Measurements from ENCODE around the gene RAE1. TPM values are rescaled to one million over a fixed set of nuclear protein-coding genes. Genes with fewer than 3 reads are reported as not detected.

RAE1 gene
- total RNA-seq, 4 donors from 2014 or later: 15.8 to 35.8 (median 20.6) TPM

DNA sequence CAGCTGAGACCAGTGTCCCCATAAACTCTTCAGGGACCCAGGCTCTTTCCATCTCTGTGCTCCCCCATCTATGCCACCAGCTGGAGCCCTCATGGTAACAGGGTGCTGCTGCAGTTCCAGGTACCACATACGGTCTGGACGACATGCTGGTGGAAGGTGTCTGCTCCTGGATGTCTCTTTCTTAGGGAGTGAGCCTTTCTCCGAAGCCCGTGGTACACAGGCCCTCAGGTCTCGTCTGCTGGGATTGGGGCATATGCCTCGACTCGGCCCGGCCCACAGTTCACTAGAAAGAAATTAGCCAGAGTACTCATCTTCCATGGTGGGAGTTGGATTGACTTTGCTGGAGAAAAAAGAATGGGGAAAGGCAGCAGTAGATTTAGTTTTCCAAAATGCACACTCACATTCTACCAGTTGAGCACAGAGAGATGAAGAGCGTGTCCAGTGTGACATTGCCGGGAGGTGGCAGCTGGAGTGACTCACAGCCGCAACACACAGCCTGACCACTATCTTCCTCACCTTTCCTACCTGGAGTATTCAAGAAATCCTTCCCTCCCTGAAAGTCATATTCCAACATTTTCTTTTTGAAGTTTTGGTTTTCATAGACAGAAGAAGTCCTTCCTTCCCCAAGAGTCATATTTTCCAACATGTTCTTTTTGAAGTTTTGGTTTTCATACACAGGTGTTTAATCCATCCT, 40.1 kb upstream of the RAE1 start:
- Histone ChIP-seq H3K36me3 (no peaks in the 10 kb centered on the region), H3K27ac (no peak overlapping the region), H3K27me3 (peaks cover 0 to 3% (median 0%) of the 10 kb centered on the region in 3 donors), H3K4me3 (no peak overlapping the region), H3K9me3 (no peaks in the 10 kb centered on the region), H3K4me1 (no peaks in the 10 kb centered on the region)
- TF ChIP-seq POLR2A (IDR thresholded peaks at IDR 0.05): no peak
- TF ChIP-seq CTCF (IDR thresholded peaks at IDR 0.05 in 4 of 5, conservative IDR thresholded peaks at IDR 0.05 in 1 of 5): no peak
- ATAC-seq (no peak), DNase-seq (no peak)
- intact Hi-C loops (cut with DNase I; ENCODE audit: low total_unique reads): no loop called here
- in situ Hi-C loops (cut with MboI; ENCODE audit: low sequenced_read_pairs in 4 of 4): no loop called here

DNA sequence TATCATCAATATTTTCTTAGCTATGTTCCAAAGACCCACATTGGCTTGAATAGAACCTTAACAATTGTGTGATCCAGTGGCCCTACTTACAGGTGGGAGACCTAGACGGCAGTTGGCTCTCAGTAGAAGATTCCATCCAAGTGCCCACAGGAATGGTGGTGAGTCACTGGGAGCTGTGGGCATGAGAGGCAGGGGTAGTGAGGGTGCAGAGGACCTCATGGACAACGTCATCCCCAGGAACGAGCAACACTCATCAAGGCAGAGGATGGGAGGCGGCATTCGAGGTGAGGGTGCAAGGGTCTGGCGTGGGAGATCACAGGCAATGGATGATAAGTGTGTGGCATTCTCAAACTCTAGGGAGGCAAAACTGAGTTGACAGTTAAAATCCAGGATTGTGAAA, 38.9 kb upstream of the RAE1 start:
- TF ChIP-seq POLR2A (IDR thresholded peaks at IDR 0.05) (no peak), CTCF (IDR thresholded peaks at IDR 0.05 in 4 of 5, conservative IDR thresholded peaks at IDR 0.05 in 1 of 5) (no peak)
- Histone ChIP-seq H3K27ac (no peak overlapping the region), H3K4me3 (no peak overlapping the region), H3K9me3 (no peaks in the 10 kb centered on the region), H3K27me3 (peaks cover 0 to 2% (median 0%) of the 10 kb centered on the region in 3 donors), H3K36me3 (no peaks in the 10 kb centered on the region), H3K4me1 (no peaks in the 10 kb centered on the region)
- DNase-seq: no peak
- in situ Hi-C loops (cut with MboI; ENCODE audit: low sequenced_read_pairs in 4 of 4) (no loop called here), intact Hi-C loops (cut with DNase I; ENCODE audit: low total_unique reads) (no loop called here)
- ATAC-seq: no peak

DNA sequence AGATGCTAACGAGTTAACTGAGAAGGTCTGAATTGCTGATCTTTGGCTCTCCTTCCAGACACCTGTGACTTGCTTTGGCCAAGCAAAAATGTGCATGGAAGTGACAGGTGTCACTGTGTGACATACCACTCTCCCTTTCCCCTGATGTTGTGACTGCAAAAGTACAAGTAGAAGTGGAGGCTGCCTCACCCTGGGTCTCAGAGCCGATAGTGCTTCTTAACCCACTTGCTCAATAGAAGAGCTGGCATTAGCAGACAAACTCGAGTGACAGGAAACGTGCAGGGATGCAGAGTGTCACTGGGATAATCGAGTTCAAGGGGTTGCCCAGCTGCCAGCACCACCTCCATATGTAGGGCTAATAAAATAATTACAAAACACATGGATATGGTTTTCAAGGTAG, 37.8 kb upstream of the RAE1 start:
- Histone ChIP-seq H3K36me3 (no peaks in the 10 kb centered on the region), H3K27ac (no peak overlapping the region), H3K27me3 (no peaks in the 10 kb centered on the region), H3K4me3 (no peak overlapping the region), H3K9me3 (no peaks in the 10 kb centered on the region), H3K4me1 (no peaks in the 10 kb centered on the region)
- intact Hi-C loops (cut with DNase I; ENCODE audit: low total_unique reads): no loop called here
- DNase-seq (no peak), ATAC-seq (no peak)
- no peak for TF ChIP-seq POLR2A (IDR thresholded peaks at IDR 0.05)
- TF ChIP-seq CTCF (IDR thresholded peaks at IDR 0.05 in 4 of 5, conservative IDR thresholded peaks at IDR 0.05 in 1 of 5): no peak
- in situ Hi-C loops (cut with MboI; ENCODE audit: low sequenced_read_pairs in 4 of 4): no loop called here

- no peak for TF ChIP-seq POLR2A (IDR thresholded peaks at IDR 0.05)
- no peak for TF ChIP-seq CTCF (IDR thresholded peaks at IDR 0.05 in 4 of 5, conservative IDR thresholded peaks at IDR 0.05 in 1 of 5)
- H3K4me1 ChIP-seq: no peaks in the 10 kb centered on the region
- intact Hi-C loops (cut with DNase I; ENCODE audit: low total_unique reads): no loop called here
- H3K4me3 ChIP-seq: no peak overlapping the region
- no peaks in the 10 kb centered on the region for H3K36me3 ChIP-seq
- DNase-seq (no peak), ATAC-seq (no peak)
- no peaks in the 10 kb centered on the region for H3K9me3 ChIP-seq
- H3K27ac ChIP-seq: no peak overlapping the region
- in situ Hi-C loops (cut with MboI; ENCODE audit: low sequenced_read_pairs in 4 of 4): no loop called here
- H3K27me3 ChIP-seq: no peaks in the 10 kb centered on the region
These were observed 37.1 kb upstream of the RAE1 start for GRCh38 chr20:57313951-57314350.
